Midbrain (tissue), 1 donor: ENCODE data around the gene MAP3K2.
"Not testable (repeated sequence)": the region's sequence is repeated elsewhere in the genome, so short reads cannot be mapped to it uniquely, and the experiment has no call there.

Source experiments
- DNase-seq: peaks from one replicate; lab custom pipeline; 2025; lab: John Stamatoyannopoulos, UW

MAP3K2 gene

GRCh38 chr2:127381762-127382161 lies 6.0 kb downstream of the MAP3K2 start:
- no peak for DNase-seq

- no peak for DNase-seq
Observed at GRCh38 chr2:127379712-127380355, 7.9 kb downstream of the MAP3K2 start.

- DNase-seq = no peak
Observed at GRCh38 chr2:127378720-127379119, 9.1 kb downstream of the MAP3K2 start.

GRCh38 chr2:127377262-127377661 lies 10.5 kb downstream of the MAP3K2 start:
- no peak for DNase-seq

GRCh38 chr2:127376257-127376656 lies 11.5 kb downstream of the MAP3K2 start:
- DNase-seq = no peak

- DNase-seq = no peak
Observed at GRCh38 chr2:127373362-127374083, 14.3 kb downstream of the MAP3K2 start.

GRCh38 chr2:127371037-127371436 lies 16.7 kb downstream of the MAP3K2 start:
- no peak for DNase-seq

- no peak for DNase-seq
Observed at GRCh38 chr2:127370010-127370409, 17.8 kb downstream of the MAP3K2 start.

- DNase-seq = no peak
Observed at GRCh38 chr2:127365211-127365643, 22.5 kb downstream of the MAP3K2 start.

GRCh38 chr2:127362971-127363370 lies 24.8 kb downstream of the MAP3K2 start:
- no peak for DNase-seq

GRCh38 chr2:127361929-127362885 lies 25.6 kb downstream of the MAP3K2 start:
- no peak for DNase-seq

GRCh38 chr2:127360242-127360641 lies 27.5 kb downstream of the MAP3K2 start:
- DNase-seq = no peak

- DNase-seq = no peak
Observed at GRCh38 chr2:127359520-127359919, 28.3 kb downstream of the MAP3K2 start.

- no peak for DNase-seq
Observed at GRCh38 chr2:127358971-127359370, 28.8 kb downstream of the MAP3K2 start.

GRCh38 chr2:127358044-127358443 lies 29.7 kb downstream of the MAP3K2 start:
- DNase-seq = no peak

- DNase-seq = no peak
Observed at GRCh38 chr2:127357591-127357990, 30.2 kb downstream of the MAP3K2 start.

- no peak for DNase-seq
Observed at GRCh38 chr2:127356531-127356930, 31.2 kb downstream of the MAP3K2 start.

- no peak for DNase-seq
Observed at GRCh38 chr2:127355407-127356008, 32.3 kb downstream of the MAP3K2 start.

GRCh38 chr2:127353873-127354676 lies 33.7 kb downstream of the MAP3K2 start:
- not testable (repeated sequence) for DNase-seq

GRCh38 chr2:127353223-127353622 lies 34.6 kb downstream of the MAP3K2 start:
- DNase-seq = not testable (repeated sequence)

GRCh38 chr2:127351603-127352002 lies 36.2 kb downstream of the MAP3K2 start:
- no peak for DNase-seq
